ENCODE results near the gene TROAP.

Gene TROAP

DNA sequence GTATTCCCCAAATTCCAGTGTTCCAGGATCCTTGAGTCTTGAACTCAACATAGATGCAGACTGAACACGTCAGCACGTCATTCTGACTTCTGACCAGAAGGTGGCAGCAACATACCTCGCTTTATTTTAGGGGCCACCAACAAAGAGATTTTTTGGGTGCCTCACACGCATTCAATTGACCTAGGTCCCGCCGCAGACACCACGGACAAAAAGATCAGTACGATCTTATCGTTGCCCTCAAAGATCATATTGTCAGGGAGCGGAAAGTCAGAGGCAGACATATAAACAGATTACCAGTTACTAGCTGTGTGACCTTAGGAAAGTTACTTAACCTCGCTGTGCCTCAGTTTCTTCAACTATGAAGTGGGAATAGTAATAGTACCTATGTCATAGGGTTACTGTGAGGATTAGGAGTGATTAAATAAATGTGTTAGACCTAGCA lies 34.6 kb upstream of the TROAP start:
- DNase-seq (ENCODE audit: low read depth), result no peak
- H3K4me3 ChIP-seq (ENCODE audit: control insufficient read depth, low read depth, low read length), result no peak overlapping the region
- TF ChIP-seq, protein P1, sequence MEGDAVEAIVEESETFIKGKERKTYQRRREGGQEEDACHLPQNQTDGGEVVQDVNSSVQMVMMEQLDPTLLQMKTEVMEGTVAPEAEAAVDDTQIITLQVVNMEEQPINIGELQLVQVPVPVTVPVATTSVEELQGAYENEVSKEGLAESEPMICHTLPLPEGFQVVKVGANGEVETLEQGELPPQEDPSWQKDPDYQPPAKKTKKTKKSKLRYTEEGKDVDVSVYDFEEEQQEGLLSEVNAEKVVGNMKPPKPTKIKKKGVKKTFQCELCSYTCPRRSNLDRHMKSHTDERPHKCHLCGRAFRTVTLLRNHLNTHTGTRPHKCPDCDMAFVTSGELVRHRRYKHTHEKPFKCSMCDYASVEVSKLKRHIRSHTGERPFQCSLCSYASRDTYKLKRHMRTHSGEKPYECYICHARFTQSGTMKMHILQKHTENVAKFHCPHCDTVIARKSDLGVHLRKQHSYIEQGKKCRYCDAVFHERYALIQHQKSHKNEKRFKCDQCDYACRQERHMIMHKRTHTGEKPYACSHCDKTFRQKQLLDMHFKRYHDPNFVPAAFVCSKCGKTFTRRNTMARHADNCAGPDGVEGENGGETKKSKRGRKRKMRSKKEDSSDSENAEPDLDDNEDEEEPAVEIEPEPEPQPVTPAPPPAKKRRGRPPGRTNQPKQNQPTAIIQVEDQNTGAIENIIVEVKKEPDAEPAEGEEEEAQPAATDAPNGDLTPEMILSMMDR (IDR thresholded peaks at IDR 0.05; ENCODE audit: control insufficient read depth, insufficient read depth, low read depth, low read length, missing control alignments), result peak; percentile 69

- TF ChIP-seq, protein P1 (IDR thresholded peaks at IDR 0.05; ENCODE audit: control insufficient read depth, insufficient read depth, low read depth, low read length, missing control alignments), result no peak
- no peak for DNase-seq (ENCODE audit: low read depth)
- no peak overlapping the region for H3K4me3 ChIP-seq (ENCODE audit: control insufficient read depth, low read depth, low read length)
Observed at GRCh38 chr12:49288922-49289555, 34.0 kb upstream of the TROAP start.

- TF ChIP-seq, protein P1 (IDR thresholded peaks at IDR 0.05; ENCODE audit: control insufficient read depth, insufficient read depth, low read depth, low read length, missing control alignments), result no peak
- H3K4me3 ChIP-seq (ENCODE audit: control insufficient read depth, low read depth, low read length), result no peak overlapping the region
- DNase-seq (ENCODE audit: low read depth), result no peak
Observed at GRCh38 chr12:49292729-49293055, 30.4 kb upstream of the TROAP start.

DNA sequence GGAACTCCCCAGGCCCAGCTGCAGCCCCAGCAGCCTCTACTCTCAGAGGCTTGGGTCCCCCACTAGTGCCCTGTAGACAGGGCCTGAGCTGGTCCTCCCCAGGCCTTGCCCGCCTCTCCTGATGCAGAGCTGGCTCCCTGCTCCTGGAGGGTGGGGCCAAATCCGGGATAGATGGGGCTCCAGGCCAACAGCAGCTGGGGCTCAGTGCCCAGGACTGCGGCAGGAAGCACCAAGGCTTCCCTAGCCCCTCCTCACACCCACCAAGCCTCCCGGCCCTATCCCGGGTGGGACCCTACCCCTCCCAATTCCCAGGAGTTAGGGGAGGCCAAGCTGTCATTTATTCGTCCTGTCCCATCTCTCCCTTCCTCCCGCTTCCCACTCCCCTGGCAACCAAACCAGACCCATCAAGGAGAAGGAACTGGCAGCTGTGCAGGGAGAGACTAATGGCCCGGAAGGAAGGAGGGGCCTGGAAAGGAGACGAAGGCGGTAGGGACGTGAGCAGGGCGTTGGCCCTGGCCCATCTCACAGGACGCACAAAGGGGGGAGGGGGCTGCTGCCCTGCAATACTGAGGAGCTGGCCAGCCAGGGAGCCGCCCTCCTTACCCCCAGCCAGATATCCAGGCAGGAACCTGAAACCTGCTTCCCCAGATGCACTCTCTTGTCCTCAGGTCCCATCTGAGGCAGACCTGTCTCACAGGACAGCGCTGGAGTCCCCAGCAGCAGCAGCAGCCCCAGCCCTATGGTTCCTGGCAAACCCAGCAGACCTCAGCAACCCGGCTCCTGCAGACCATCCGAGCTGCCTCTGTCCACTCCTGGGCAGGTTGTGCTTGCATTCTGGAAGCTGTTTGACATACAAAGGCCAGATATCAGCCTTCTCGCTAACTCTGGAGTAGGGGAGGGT lies 29.7 kb upstream of the TROAP start:
- no peak overlapping the region for H3K4me3 ChIP-seq (ENCODE audit: control insufficient read depth, low read depth, low read length)
- TF ChIP-seq, protein P1 (IDR thresholded peaks at IDR 0.05; ENCODE audit: control insufficient read depth, insufficient read depth, low read depth, low read length, missing control alignments), result no peak
- no peak for DNase-seq (ENCODE audit: low read depth)

- TF ChIP-seq, protein P1 (IDR thresholded peaks at IDR 0.05; ENCODE audit: control insufficient read depth, insufficient read depth, low read depth, low read length, missing control alignments), result no peak
Observed at GRCh38 chr12:49294086-49294803, 28.8 kb upstream of the TROAP start.

DNA sequence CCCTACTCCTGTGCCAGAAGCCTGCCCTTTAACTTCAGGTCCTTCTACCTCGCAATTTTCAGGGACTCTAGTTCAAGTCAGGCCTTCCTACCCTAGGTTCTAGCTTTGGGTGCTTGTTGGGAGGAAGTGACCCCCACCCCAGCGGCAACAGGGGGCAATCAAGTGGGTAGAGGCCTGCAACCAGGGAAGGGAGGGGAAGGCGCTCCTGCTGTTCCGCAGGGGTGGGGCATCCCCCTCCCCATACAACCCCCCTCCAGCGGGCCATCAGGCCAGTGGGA lies 28.3 kb upstream of the TROAP start:
- DNase-seq (ENCODE audit: low read depth), result no peak
- no peak overlapping the region for H3K4me3 ChIP-seq (ENCODE audit: control insufficient read depth, low read depth, low read length)
- TF ChIP-seq, protein P1 (IDR thresholded peaks at IDR 0.05; ENCODE audit: control insufficient read depth, insufficient read depth, low read depth, low read length, missing control alignments), result no peak

More at GRCh38 chr12:49294086-49294803, 28.8 kb upstream of the TROAP start:
- no peak overlapping the region for H3K4me3 ChIP-seq (ENCODE audit: control insufficient read depth, low read depth, low read length)
- DNase-seq (ENCODE audit: low read depth), result no peak

Measured in AG09309 (cell line).